Muscle of leg (tissue), 16 donors: ENCODE data around the gene ZSCAN5A. TPM values are rescaled to one million over a fixed set of nuclear protein-coding genes. Genes with fewer than 3 reads are reported as not detected.

Experiments
- DNase-seq: peaks from one replicate; pipeline ENCODE4 v3.0.0; 2013
- H3K27ac ChIP-seq: one replicate; pipeline ENCODE4 v1.5.1; 2013; ENCODE audit warnings: mild to moderate bottlenecking, low read length, control low read depth
- H3K27me3 ChIP-seq: one replicate; pipeline ENCODE4 v1.6.1; 2013; ENCODE audit warnings: low read length; ENCODE audit not compliant: control insufficient read depth, insufficient read depth
- H3K36me3 ChIP-seq: one replicate; pipeline ENCODE4 v1.6.1; 2013; ENCODE audit warnings: low read length; ENCODE audit not compliant: control insufficient read depth, insufficient read depth
- H3K4me1 ChIP-seq: one replicate; pipeline ENCODE4 v1.6.1; 2013; ENCODE audit warnings: low read length; ENCODE audit not compliant: control insufficient read depth, insufficient read depth
- H3K4me3 ChIP-seq: one replicate; pipeline ENCODE4 v1.5.1; 2013; ENCODE audit warnings: low read length, control low read depth
- H3K9me3 ChIP-seq: replicated peaks from 2 replicates; pipeline ENCODE4 v1.6.1; 2013; ENCODE audit warnings: low read depth, low read length; ENCODE audit not compliant: control insufficient read depth
- WGBS: methylation state at CpG from one replicate; pipeline ENCODE4 v1.1.5; 2013; ENCODE audit warnings: missing lambda C conversion rate; ENCODE audit not compliant: insufficient coverage; 5-methylcytosine and 5-hydroxymethylcytosine counted together
- long read RNA-seq, 11 donors: transcript quantifications; one replicate each; lab custom pipeline, GENCODE V29; 2026
- polyA plus RNA-seq, 8 donors: library from polyadenylated mRNA; unstranded; fragments of 120-200 nt; gene quantifications; one replicate each; pipeline versions ENCODE4 v1.2.1 to v1.2.3, GENCODE V29; 2013; ENCODE audit warnings: inconsistent platforms in 1 of 8, low replicate concordance in 1 of 8; ENCODE audit not compliant: insufficient read length in 8 of 8, insufficient read depth in 1 of 8
- total RNA-seq: library from RNA; stranded (reverse); fragments of 120-200 nt; gene quantifications from one replicate; pipeline ENCODE4 v1.2.4, GENCODE V29; 2013

ZSCAN5A gene, protein sequence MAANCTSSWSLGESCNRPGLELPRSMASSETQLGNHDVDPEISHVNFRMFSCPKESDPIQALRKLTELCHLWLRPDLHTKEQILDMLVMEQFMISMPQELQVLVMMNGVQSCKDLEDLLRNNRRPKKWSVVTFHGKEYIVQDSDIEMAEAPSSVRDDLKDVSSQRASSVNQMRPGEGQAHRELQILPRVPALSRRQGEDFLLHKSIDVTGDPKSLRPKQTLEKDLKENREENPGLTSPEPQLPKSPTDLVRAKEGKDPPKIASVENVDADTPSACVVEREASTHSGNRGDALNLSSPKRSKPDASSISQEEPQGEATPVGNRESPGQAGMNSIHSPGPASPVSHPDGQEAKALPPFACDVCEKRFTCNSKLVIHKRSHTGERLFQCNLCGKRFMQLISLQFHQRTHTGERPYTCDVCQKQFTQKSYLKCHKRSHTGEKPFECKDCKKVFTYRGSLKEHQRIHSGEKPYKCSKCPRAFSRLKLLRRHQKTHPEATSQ
- 8.7 TPM for total RNA-seq
- polyA plus RNA-seq = 1 to 10 TPM; 6.4 to 9.8 (median 7.2) TPM
- long read RNA-seq, donor 1, partial matches to known transcripts = 0 of 2 reads
- long read RNA-seq, donor 1, other reads (novel, unspliced or antisense) = 0 of 2 reads
- long read RNA-seq, donor 2, partial matches to known transcripts = 0 of 1 reads
- long read RNA-seq, donor 2, other reads (novel, unspliced or antisense) = 0 of 1 reads
- long read RNA-seq, donor 3, partial matches to known transcripts = 0 of 2 reads
- long read RNA-seq, donor 3, other reads (novel, unspliced or antisense) = 0 of 2 reads
- long read RNA-seq, donor 4, partial matches to known transcripts = 0 of 4 reads
- long read RNA-seq, donor 4, other reads (novel, unspliced or antisense) = 0 of 4 reads
- long read RNA-seq, donor 5, partial matches to known transcripts = 0 of 1 reads
- long read RNA-seq, donor 5, other reads (novel, unspliced or antisense) = 0 of 1 reads
- long read RNA-seq, donor 6, partial matches to known transcripts = 0 of 2 reads
- long read RNA-seq, donor 6, other reads (novel, unspliced or antisense) = 0 of 2 reads
- long read RNA-seq, donor 7, partial matches to known transcripts = 0 of 2 reads
- long read RNA-seq, donor 7, other reads (novel, unspliced or antisense) = 0 of 2 reads
- long read RNA-seq, donor 8, partial matches to known transcripts = 0 of 2 reads
- long read RNA-seq, donor 8, other reads (novel, unspliced or antisense) = 0 of 2 reads
- long read RNA-seq, donor 9 = 0 reads
- long read RNA-seq, donor 10, transcript ZSCAN5A-202 (3 exons, 314 nt) = major isoform, 5 of 6 reads
- long read RNA-seq, donor 10, partial matches to known transcripts = 0 of 6 reads
- long read RNA-seq, donor 10, other reads (novel, unspliced or antisense) = 0 of 6 reads
- long read RNA-seq, donor 11, partial matches to known transcripts = 0 of 3 reads
- long read RNA-seq, donor 11, other reads (novel, unspliced or antisense) = 0 of 3 reads

DNA sequence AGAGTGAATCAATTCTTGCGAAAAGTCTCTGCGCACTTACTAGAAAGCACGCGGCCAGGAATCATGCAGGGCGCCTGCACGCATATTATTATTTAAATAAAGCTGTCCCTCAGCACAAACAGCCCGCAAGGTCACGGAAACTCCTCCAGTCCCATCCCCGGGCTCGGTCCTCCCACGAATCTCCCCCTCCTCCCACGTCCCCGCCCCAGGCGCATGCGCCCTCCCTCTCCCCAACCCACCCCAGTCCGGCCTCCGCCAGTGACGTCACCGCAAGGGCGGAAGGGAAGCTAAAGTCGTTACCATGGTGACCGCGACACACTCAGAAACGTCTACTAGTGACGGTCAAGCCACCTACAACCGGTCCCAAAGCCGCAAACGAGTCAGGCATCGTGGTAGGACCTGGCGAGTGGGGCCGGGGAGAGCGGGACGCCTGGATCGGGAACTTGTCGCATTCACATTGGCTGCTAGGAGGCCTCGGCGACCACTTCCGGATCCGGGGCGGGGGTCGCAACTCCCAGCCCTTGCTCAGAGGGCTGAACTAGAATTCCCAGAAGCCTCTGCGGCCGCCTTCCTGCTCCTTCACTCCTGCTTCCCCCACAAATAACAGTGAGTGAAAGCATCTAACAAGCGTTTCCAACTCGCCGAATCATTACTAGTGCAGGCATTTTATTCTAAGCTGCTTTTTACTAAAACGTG lies at the start of gene ZSCAN5A:
TSS of gene ZSCAN5A (minus strand) at position 459 of the 696 bp plus-strand sequence. CDS start 89,793 bp downstream, outside the sequence.
- Histone ChIP-seq H3K4me1 (peaks cover 12% of the 10 kb centered on the region), H3K4me3 (peak within 1 kb of the TSS; percentile 84), H3K36me3 (peaks cover 8% of the 10 kb centered on the region), H3K27me3 (no peaks in the 10 kb centered on the region), H3K9me3 (no peaks in the 10 kb centered on the region), H3K27ac (peak within 1 kb of the TSS; percentile 99)
- under 1% methylated on average over 41 of the region's 47 CpGs for WGBS
- DNase-seq = peak; percentile 98

DNA sequence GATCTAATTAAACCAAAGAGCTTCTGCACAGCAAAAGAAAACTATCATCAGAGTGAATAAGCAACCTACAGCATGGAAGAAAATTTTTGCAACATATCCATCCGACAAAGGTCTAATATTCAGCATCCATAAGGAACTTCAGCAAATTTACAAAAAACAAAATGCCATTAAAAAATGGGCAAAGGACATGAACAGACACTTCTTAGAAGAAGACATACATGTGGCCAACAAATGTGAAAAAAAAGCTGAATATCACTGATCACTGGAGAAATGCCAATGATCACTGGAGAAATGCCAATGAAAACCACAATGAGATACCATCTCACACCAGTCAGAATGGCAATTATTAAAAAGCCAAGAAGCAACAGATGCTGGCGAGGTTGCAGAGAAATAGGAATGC lies 46.2 kb upstream of the ZSCAN5A start:
- H3K36me3 ChIP-seq = no peaks in the 10 kb centered on the region
- no peaks in the 10 kb centered on the region for H3K4me1 ChIP-seq
- peaks cover 29% of the 10 kb centered on the region for H3K9me3 ChIP-seq
- H3K27me3 ChIP-seq = no peaks in the 10 kb centered on the region
- no peak overlapping the region for H3K4me3 ChIP-seq
- DNase-seq = no peak
- WGBS = no CpG with 5 or more reads among the region's 2 CpGs
- H3K27ac ChIP-seq = no peak overlapping the region

DNA sequence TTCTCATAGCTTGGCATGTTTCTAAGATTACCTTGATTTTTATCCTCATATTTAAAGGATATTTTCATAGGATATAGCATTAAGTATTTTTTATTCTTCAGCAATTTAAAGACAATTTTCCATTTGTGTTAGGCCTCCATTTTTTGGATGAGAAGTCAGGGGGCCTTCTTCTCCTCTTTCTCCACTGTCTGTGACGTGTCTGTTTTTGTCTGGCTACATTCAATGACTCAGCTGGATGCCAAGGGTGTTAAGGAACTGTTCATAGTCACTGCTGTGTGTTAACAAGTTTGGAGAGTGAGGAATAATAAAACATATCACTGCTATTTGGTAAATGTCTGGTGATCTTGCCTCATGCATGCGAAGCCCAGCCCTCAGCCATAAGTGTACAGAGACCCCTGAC lies 42.3 kb upstream of the ZSCAN5A start:
- no peak for DNase-seq
- no peaks in the 10 kb centered on the region for H3K4me1 ChIP-seq
- no peaks in the 10 kb centered on the region for H3K27me3 ChIP-seq
- H3K27ac ChIP-seq = no peak overlapping the region
- WGBS = no CpG with 5 or more reads among the region's 2 CpGs
- no peaks in the 10 kb centered on the region for H3K36me3 ChIP-seq
- peaks cover 15% of the 10 kb centered on the region for H3K9me3 ChIP-seq
- H3K4me3 ChIP-seq = no peak overlapping the region

DNA sequence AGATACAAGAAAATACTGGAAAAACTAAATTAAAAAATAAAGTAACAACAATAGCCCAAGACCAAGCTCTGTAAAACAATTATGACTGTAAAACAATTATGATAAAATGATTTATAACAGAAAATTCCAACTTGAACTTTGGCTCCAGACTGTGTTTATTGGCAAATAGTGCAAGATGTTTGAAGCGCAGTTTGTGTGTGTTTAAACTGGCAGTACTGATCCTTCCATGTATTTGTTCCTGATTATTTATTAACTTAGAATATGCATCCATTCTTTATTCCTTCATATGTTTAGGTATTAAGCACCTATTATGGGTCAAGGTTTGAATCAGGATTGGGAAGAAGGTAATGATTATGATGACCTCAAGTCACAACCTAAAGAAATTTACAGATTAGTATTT lies 40.9 kb upstream of the ZSCAN5A start:
- no peak overlapping the region for H3K4me3 ChIP-seq
- no peaks in the 10 kb centered on the region for H3K4me1 ChIP-seq
- no peak overlapping the region for H3K27ac ChIP-seq
- DNase-seq = no peak
- peaks cover 6% of the 10 kb centered on the region for H3K9me3 ChIP-seq
- H3K36me3 ChIP-seq = no peaks in the 10 kb centered on the region
- no CpG with 5 or more reads among the region's 1 CpG for WGBS
- H3K27me3 ChIP-seq = no peaks in the 10 kb centered on the region

DNA sequence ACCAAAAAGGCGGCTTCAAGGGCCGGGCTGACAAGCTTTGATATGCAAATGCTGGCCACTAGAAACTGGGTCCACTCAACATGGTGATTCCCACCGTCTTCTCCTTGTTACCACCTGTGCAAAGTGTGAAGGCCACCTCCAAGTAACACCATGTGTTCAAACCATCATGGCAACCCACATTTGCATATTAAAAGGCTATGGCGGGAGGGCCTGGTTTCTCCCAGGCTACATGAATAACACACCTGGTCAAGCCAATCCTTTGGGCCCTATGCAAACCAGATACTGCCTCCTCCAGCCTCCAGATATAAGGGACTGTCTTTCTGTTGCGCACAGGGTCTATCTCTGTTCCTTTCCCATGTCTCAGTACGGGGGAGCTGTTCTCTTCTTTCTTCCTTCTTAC lies 36.6 kb upstream of the ZSCAN5A start:
- WGBS = 63% methylated on average over 6 of the region's 6 CpGs
- no peak for DNase-seq
- Histone ChIP-seq H3K36me3 (no peaks in the 10 kb centered on the region), H3K9me3 (no peaks in the 10 kb centered on the region), H3K27me3 (no peaks in the 10 kb centered on the region), H3K4me3 (no peak overlapping the region), H3K4me1 (no peaks in the 10 kb centered on the region), H3K27ac (no peak overlapping the region)

DNA sequence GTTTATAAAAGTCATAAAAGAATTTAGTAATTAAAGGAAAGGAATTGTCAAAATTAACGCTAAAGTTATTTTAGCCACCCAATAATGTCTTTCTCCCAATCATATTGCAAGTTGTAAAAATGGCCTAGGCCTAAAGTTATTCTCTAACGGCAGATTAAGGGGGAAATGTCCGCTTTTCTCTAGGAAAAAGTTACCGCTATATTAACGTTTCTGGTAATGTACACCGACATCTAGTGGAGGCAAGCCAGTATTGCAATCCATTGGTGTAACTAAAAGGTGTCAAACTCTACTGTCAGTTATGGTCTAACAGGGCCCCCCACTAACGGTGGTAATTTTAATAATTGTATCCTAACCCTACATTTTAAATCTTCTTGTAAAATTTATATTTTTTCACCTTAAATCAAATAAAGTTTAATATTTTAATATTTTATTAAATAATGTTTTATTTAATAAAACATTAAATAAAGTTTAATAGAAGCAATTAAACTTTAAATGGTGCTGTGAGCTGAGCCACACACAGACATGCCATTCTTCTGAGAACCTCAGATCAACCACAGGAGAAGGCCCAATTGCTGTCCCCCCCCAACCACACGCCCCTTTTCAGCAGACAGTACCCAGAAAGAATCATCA lies 35.9 kb upstream of the ZSCAN5A start:
- Histone ChIP-seq H3K4me3 (no peak overlapping the region), H3K9me3 (no peaks in the 10 kb centered on the region), H3K4me1 (no peaks in the 10 kb centered on the region), H3K27me3 (no peaks in the 10 kb centered on the region), H3K27ac (no peak overlapping the region), H3K36me3 (no peaks in the 10 kb centered on the region)
- WGBS = no CpG with 5 or more reads among the region's 8 CpGs
- DNase-seq = peak; percentile 61

DNA sequence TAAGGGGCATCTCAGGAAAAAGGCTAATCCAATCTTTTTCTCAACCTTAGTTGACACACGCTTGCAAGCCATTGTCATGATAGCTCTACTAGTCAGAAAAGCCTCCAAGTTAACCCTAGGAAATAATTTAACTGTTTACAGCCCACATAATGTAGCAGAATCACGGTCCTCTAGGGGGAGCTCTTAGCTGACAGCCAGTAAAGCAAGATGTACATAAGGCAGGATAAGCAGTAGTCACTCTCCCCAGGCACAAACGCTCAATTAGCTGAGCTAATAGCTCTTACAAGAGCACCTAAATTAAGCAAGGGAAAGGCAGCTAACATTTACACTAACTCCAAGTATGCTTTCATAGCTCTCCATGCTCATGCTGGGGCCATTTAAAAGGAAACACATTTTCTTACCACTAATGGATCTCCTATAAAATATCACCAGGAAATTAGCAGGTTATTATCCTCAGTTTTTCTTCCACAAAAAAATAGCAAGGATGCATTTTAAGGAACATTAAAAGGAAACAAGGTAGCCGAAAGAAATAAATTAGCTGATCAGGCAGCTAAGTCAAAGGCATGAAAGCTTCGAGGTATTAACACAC lies 33.7 kb upstream of the ZSCAN5A start:
- Histone ChIP-seq H3K27ac (no peak overlapping the region), H3K4me1 (no peaks in the 10 kb centered on the region), H3K4me3 (no peak overlapping the region), H3K9me3 (peaks cover under 1% of the 10 kb centered on the region), H3K36me3 (no peaks in the 10 kb centered on the region), H3K27me3 (no peaks in the 10 kb centered on the region)
- WGBS = 46% methylated on average over 3 of the region's 5 CpGs
- no peak for DNase-seq

DNA sequence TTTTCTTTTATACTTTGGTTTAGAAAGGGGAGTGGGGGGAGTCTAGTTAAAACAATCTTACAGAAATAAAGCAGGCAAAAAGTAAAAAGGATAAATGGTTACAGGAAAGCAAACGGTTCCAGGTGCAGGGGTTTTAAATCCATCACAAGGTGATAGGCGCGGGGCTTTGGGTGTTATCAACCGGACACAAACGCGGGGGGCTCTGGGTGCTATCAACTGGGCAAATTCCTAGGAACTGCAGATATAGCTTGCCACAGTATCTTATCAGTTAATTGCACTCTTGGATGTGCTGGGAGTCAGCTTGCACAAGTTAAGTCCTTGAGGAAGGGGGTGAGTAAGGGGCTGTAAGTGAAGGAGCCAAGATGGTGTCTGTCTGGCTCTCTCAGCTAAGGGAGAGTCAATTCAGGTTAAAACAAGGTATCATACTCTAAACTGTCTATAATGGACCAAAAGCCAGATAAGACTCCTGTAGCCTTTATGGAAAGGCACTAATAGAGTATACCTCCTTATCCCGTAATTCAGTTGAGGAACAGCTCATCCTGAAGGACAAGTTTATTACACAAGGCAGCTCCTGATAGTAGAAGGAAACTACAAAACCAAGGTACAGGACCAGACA lies 32.6 kb upstream of the ZSCAN5A start:
- DNase-seq = no peak
- 78% methylated on average over 3 of the region's 7 CpGs for WGBS
- no peaks in the 10 kb centered on the region for H3K4me1 ChIP-seq

More for the DNA sequence above, 32.6 kb upstream of the ZSCAN5A start:
- Histone ChIP-seq H3K36me3 (no peaks in the 10 kb centered on the region), H3K9me3 (peaks cover 9% of the 10 kb centered on the region), H3K4me3 (no peak overlapping the region), H3K27me3 (no peaks in the 10 kb centered on the region), H3K27ac (no peak overlapping the region)
